HL-60 (cell line): ENCODE data around the gene MAX.

ENCODE experiments used
- DNase-seq, 2 experiments: peaks; one replicate each; pipeline ENCODE4 v3.0.0-alpha.2; 2010 to 2020; ENCODE audit warnings: low read depth in 1 of 2, low spot score in 1 of 2
- H3K27ac ChIP-seq: fragments of 250-450 bp; sonication (Bioruptor Pico); replicated peaks from 2 replicates; pipeline ENCODE4 v1.5.1; 2020; ENCODE audit warnings: mild to moderate bottlenecking, moderate library complexity
- H3K27me3 ChIP-seq: fragments of 250-450 bp; sonication (Bioruptor Pico); 2 replicates; pipeline ENCODE4 v1.5.1; 2021; ENCODE audit warnings: mild to moderate bottlenecking, moderate library complexity; ENCODE audit not compliant: insufficient read depth, poor library complexity, severe bottlenecking
- H3K4me3 ChIP-seq: replicated peaks from 2 replicates; pipeline ENCODE4 v1.5.1; 2011; ENCODE audit warnings: mild to moderate bottlenecking, control low read depth, low read length; ENCODE audit not compliant: insufficient read depth
- GABPA ChIP-seq: IDR thresholded peaks from 2 replicates; pipeline ENCODE4 v1.6.1; 2012; ENCODE audit warnings: low read depth
- POLR2AphosphoS5 ChIP-seq: IDR thresholded peaks from 2 replicates; pipeline ENCODE4 v1.6.1; 2012; ENCODE audit warnings: low read depth
- SPI1 ChIP-seq: IDR thresholded peaks from 2 replicates; pipeline ENCODE4 v1.6.1; 2012; ENCODE audit warnings: low read depth, mild to moderate bottlenecking, borderline replicate concordance
- TF ChIP-seq, protein P1 (sequence below): IDR thresholded peaks from one replicate; pipeline ENCODE4 v1.5.1; 2011; ENCODE audit warnings: low read length, control low read depth, inconsistent platforms; ENCODE audit not compliant: insufficient read depth
- TF ChIP-seq, protein P2 (sequence below): IDR thresholded peaks from 2 replicates; pipeline ENCODE4 v1.6.1; 2012; ENCODE audit warnings: low read depth; ENCODE audit not compliant: insufficient replicate concordance

Gene MAX

DNA sequence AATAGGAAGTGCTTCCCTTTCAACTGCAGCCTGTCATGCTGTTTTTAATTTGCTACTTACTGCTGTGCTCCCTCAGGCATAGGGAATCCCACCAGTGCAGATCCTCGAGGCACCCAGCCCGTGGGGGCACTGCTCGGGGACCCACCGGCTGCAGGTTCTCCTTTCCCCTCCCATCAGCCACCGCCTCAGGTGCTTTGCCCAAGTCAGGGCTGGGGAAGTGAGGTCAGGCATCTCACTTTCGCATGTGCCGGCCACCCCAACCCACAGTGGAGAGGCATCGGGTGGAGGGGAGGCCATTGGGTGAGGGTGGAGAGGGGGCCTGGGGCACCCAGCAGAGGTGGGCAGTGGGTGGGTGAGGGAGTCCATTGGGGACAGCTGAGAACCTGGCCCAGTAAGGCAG is 41.9 kb upstream of the MAX start:
- TF ChIP-seq GABPA (no peak), SPI1 (no peak), POLR2AphosphoS5 (no peak)
- TF ChIP-seq, protein P1, sequence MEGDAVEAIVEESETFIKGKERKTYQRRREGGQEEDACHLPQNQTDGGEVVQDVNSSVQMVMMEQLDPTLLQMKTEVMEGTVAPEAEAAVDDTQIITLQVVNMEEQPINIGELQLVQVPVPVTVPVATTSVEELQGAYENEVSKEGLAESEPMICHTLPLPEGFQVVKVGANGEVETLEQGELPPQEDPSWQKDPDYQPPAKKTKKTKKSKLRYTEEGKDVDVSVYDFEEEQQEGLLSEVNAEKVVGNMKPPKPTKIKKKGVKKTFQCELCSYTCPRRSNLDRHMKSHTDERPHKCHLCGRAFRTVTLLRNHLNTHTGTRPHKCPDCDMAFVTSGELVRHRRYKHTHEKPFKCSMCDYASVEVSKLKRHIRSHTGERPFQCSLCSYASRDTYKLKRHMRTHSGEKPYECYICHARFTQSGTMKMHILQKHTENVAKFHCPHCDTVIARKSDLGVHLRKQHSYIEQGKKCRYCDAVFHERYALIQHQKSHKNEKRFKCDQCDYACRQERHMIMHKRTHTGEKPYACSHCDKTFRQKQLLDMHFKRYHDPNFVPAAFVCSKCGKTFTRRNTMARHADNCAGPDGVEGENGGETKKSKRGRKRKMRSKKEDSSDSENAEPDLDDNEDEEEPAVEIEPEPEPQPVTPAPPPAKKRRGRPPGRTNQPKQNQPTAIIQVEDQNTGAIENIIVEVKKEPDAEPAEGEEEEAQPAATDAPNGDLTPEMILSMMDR, result no peak
- TF ChIP-seq, protein P2, sequence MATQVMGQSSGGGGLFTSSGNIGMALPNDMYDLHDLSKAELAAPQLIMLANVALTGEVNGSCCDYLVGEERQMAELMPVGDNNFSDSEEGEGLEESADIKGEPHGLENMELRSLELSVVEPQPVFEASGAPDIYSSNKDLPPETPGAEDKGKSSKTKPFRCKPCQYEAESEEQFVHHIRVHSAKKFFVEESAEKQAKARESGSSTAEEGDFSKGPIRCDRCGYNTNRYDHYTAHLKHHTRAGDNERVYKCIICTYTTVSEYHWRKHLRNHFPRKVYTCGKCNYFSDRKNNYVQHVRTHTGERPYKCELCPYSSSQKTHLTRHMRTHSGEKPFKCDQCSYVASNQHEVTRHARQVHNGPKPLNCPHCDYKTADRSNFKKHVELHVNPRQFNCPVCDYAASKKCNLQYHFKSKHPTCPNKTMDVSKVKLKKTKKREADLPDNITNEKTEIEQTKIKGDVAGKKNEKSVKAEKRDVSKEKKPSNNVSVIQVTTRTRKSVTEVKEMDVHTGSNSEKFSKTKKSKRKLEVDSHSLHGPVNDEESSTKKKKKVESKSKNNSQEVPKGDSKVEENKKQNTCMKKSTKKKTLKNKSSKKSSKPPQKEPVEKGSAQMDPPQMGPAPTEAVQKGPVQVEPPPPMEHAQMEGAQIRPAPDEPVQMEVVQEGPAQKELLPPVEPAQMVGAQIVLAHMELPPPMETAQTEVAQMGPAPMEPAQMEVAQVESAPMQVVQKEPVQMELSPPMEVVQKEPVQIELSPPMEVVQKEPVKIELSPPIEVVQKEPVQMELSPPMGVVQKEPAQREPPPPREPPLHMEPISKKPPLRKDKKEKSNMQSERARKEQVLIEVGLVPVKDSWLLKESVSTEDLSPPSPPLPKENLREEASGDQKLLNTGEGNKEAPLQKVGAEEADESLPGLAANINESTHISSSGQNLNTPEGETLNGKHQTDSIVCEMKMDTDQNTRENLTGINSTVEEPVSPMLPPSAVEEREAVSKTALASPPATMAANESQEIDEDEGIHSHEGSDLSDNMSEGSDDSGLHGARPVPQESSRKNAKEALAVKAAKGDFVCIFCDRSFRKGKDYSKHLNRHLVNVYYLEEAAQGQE, result no peak
- no peaks in the 10 kb centered on the region for H3K27me3 ChIP-seq

DNA sequence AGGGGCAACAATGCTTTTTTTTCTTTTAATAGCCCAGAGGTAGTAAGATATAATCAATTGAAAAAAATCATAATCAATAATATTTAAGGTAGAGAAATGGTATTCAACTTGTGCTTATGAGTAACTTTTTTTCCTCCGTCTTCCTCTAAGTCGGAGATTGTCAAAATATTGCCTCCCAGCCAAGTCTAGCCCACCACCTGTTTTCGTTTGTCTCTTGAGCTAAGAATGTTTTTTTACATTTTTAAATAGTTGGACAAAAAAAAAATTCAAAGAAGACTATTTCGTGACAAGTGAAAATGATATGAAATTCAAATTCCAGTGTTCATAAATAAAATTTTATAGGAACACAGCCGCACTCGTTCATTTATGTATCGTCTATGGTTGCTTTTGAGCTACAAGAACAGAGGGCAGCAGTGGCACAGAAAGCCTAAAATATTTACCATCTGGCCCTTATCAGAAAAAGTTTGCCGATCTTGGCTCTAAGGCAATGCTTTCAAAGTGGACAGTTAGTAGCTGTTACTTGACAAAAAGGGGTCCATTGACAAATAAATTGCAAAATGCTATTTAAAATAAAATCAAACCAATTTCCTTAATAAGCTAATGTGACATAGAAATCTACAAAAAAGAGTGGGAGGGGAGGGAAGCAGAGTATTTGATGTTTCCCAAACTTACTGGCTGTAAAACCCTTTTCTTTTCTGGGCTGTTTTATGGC is 40.8 kb upstream of the MAX start:
- no peak overlapping the region for H3K27ac ChIP-seq
- TF ChIP-seq, protein P2, result no peak
- TF ChIP-seq GABPA (no peak), POLR2AphosphoS5 (no peak), SPI1 (no peak)
- TF ChIP-seq, protein P1, result no peak
- H3K4me3 ChIP-seq, result no peak overlapping the region
- no peaks in the 10 kb centered on the region for H3K27me3 ChIP-seq
- no peak for DNase-seq

More for the DNA sequence above, 41.9 kb upstream of the MAX start:
- no peak overlapping the region for H3K27ac ChIP-seq
- no peak for DNase-seq
- no peak overlapping the region for H3K4me3 ChIP-seq

DNA sequence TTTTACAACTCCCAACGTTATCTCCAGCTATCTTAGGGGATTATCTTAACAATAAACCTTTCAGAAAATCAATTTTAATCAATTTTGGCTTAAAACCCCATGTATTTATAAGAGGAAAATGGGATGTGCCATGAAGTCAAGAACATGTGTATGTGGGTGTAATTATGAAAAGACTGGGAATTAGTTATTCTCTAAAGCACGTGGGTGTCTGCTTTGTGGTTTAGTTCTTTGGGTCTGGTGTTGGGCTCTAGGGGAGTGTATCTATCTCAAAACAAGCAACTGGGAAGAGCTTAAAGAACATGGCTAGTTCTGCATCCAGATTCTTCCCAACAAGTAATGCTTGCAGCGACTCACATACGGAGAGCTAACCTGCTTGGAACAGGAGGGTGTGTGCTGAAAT is 40.1 kb upstream of the MAX start:
- Histone ChIP-seq H3K27me3 (no peaks in the 10 kb centered on the region), H3K4me3 (no peak overlapping the region), H3K27ac (no peak overlapping the region)
- DNase-seq, result no peak
- TF ChIP-seq, protein P1, result no peak
- TF ChIP-seq SPI1 (no peak), GABPA (no peak), POLR2AphosphoS5 (no peak)
- TF ChIP-seq, protein P2, result no peak
